HL-60 (cell line): ENCODE measurements around the gene COL23A1.

Experiments used
- DNase-seq, 2 experiments: peaks; one replicate each; pipeline ENCODE4 v3.0.0-alpha.2; 2010 to 2020; ENCODE audit warnings: low read depth in 1 of 2, low spot score in 1 of 2
- H3K27ac ChIP-seq: fragments of 250-450 bp; sonication (Bioruptor Pico); replicated peaks from 2 replicates; pipeline ENCODE4 v1.5.1; 2020; ENCODE audit warnings: mild to moderate bottlenecking, moderate library complexity
- H3K27me3 ChIP-seq: fragments of 250-450 bp; sonication (Bioruptor Pico); 2 replicates; pipeline ENCODE4 v1.5.1; 2021; ENCODE audit warnings: mild to moderate bottlenecking, moderate library complexity; ENCODE audit not compliant: insufficient read depth, poor library complexity, severe bottlenecking
- H3K4me3 ChIP-seq: replicated peaks from 2 replicates; pipeline ENCODE4 v1.5.1; 2011; ENCODE audit warnings: mild to moderate bottlenecking, control low read depth, low read length; ENCODE audit not compliant: insufficient read depth
- CTCF ChIP-seq: IDR thresholded peaks from one replicate; pipeline ENCODE4 v1.5.1; 2011; ENCODE audit warnings: low read length, control low read depth, inconsistent platforms; ENCODE audit not compliant: insufficient read depth
- GABPA ChIP-seq: IDR thresholded peaks from 2 replicates; pipeline ENCODE4 v1.6.1; 2012; ENCODE audit warnings: low read depth
- POLR2AphosphoS5 ChIP-seq: IDR thresholded peaks from 2 replicates; pipeline ENCODE4 v1.6.1; 2012; ENCODE audit warnings: low read depth
- REST ChIP-seq: IDR thresholded peaks from 2 replicates; pipeline ENCODE4 v1.6.1; 2012; ENCODE audit warnings: low read depth; ENCODE audit not compliant: insufficient replicate concordance
- SPI1 ChIP-seq: IDR thresholded peaks from 2 replicates; pipeline ENCODE4 v1.6.1; 2012; ENCODE audit warnings: low read depth, mild to moderate bottlenecking, borderline replicate concordance

The COL23A1 gene

GRCh38 chr5:178630951-178631350, 40.8 kb upstream of the COL23A1 start:
- Histone ChIP-seq H3K4me3 (no peak overlapping the region), H3K27ac (no peak overlapping the region), H3K27me3 (no peaks in the 10 kb centered on the region)
- no peak for TF ChIP-seq CTCF
- no peak for TF ChIP-seq GABPA
- DNase-seq = no peak

GRCh38 chr5:178630475-178630930, 40.3 kb upstream of the COL23A1 start:
- Histone ChIP-seq H3K27ac (no peak overlapping the region), H3K4me3 (no peak overlapping the region), H3K27me3 (no peaks in the 10 kb centered on the region)
- DNase-seq = no peak
- no peak for TF ChIP-seq GABPA
- TF ChIP-seq SPI1 = no peak
- TF ChIP-seq REST = no peak
- TF ChIP-seq CTCF = no peak
- TF ChIP-seq POLR2AphosphoS5 = no peak

GRCh38 chr5:178627259-178627598, 37.0 kb upstream of the COL23A1 start:
- Histone ChIP-seq H3K27ac (peak overlapping the region; percentile 96), H3K4me3 (peak overlapping the region; percentile 42), H3K27me3 (no peaks in the 10 kb centered on the region)
- no peak for DNase-seq
- no peak for TF ChIP-seq GABPA
- no peak for TF ChIP-seq CTCF
- TF ChIP-seq SPI1 = no peak
- no peak for TF ChIP-seq POLR2AphosphoS5
- no peak for TF ChIP-seq REST

- Histone ChIP-seq H3K4me3 (peak within 1 kb of the TSS; percentile 88), H3K27ac (peak within 1 kb of the TSS; percentile 96), H3K27me3 (no peaks in the 10 kb centered on the region)
- peak; percentile 88 to 95 for DNase-seq
- TF ChIP-seq POLR2AphosphoS5 (peak; percentile 67), REST (peak; percentile 61), CTCF (no peak), GABPA (no peak)
These were observed 36.5 kb upstream of the COL23A1 start, which contains the start of gene CLK4 for GRCh38 chr5:178626484-178627258. Gene CLK4, minus strand, starts transcription at chr5:178627050. Its CDS starts 3,634 bp downstream, at chr5:178623416.
